Ureter (tissue), 1 donor: Measurements from ENCODE around the gene RELL1. TPM values are rescaled to one million over a fixed set of nuclear protein-coding genes. Genes with fewer than 3 reads are reported as not detected.
A peak's percentile ranks its signal among the peaks of the same experiment; 100 is the strongest.

Experiments used
- DNase-seq: peaks from one replicate; pipeline ENCODE4 v3.0.0-alpha.2; 2020; ENCODE audit warnings: low spot score
- total RNA-seq: library from RNA; stranded (reverse); gene quantifications from one replicate; pipeline ENCODE4 v1.2.4, GENCODE V29; 2023
- donor health status: DM: yes; HTN: yes; CAD: no.

RELL1 gene
- total RNA-seq, result 23.4 TPM

DNA sequence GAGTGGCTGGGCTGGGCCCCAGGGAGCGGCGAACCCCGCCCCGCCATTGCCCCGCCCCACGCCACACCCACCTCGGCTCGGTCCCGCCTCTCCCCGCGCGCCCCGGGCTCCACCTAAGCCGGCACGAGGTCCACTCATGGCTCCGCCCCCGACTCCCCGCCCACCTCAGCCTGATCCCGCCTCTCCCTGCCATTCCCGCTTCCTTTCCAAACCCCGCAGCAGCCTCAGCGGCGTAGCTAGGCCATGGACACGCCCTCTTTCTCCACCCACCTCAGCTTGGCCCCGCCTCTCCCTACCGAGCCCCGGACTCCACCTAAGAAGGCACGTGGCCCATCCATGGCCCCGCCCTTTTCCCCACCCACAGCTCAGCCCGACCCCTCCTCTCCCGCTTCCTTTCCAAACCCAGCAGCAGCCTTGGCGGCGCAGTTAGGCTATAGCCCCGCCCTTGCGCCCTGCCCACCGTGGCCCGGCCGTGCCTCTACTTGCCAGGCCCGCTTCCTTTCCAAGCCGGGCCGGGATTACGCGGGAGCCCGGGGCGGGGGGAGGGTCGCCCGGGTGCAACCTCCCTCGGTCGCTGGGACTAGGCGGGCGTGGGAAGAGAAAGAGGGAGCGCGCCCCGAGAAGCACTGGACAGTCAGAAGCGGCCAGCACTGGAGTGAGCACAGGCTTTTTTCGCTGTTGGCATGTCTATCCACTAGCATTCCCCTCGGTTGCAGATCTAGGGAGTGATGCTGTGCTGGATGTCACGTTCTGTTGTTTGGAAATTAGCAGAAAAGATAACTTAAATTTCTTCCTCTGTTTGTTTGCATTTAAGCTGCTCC lies at the start of gene RELL1:
TSS of gene RELL1 (minus strand) at position 4 of the 821 bp plus-strand sequence. CDS start 89 bp downstream, outside the sequence.
- peak; percentile 100 for DNase-seq

- no peak for DNase-seq
Measured at GRCh38 chr4:37735578-37735977, 49.4 kb upstream of the RELL1 start.

GRCh38 chr4:37734989-37735388 lies 48.8 kb upstream of the RELL1 start:
- DNase-seq, result no peak

GRCh38 chr4:37733240-37733867 lies 47.2 kb upstream of the RELL1 start:
- no peak for DNase-seq

- DNase-seq, result no peak
Measured at GRCh38 chr4:37732526-37733186, 46.5 kb upstream of the RELL1 start.

- DNase-seq, result no peak
Measured at GRCh38 chr4:37729649-37730004, 43.5 kb upstream of the RELL1 start.

DNA sequence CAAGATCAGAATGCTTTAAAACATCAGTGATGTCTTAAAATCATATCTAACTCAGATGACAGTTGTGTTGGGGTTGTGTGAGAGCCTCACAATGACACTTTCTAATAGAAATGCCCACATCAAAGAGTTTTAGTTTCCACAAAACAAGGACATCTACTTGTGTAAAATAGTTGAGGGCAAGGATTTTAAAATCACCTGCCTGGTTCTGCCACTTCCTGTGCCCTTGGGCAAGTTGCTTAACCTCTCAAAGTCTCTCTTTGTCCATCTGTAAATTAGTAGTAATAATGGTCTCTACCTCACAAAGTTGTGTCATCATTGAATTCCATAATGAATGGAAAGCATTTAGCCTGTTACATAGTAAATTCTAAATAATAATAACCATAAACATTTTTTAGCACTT lies 41.9 kb upstream of the RELL1 start:
- DNase-seq, result no peak

DNA sequence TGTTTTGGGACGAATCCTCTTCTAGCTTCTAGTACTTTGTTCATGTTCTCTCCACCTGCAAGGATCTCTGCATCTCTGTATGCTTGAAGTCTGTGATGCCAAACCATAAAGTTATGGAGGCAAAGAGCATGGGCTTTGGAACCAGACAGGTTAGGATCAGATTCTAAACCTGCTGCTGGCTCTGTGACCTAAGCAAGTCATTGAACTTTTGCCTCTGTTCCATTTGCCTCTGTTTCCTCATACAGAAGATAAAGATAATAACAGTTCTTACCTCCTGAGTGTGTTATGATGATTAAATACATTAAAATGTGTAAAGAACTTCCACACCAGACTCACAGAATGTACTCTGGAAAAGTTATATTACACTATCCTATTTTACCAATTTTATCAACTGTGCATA lies 41.5 kb upstream of the RELL1 start:
- DNase-seq, result no peak

GRCh38 chr4:37726666-37727065 lies 40.5 kb upstream of the RELL1 start:
- DNase-seq, result no peak

GRCh38 chr4:37725718-37726117 lies 39.5 kb upstream of the RELL1 start:
- DNase-seq, result no peak

DNA sequence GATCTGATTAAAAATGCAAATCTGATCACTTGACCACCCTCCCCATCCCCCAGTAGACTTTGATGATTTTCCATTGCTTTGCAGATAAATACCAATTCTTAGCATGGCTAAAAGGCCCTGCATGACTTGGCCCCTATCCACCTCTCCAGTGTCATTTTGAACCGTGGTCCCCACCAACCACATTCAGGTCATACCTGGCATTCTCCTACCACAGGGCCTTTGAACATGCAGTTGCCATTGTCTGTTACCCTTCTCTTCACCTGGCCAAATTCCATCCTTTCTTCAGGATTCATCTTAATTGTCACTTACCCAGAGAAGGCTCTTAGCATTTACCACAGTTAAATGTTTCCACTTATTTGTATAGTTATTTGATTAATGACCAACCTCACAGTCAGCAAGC lies 36.9 kb upstream of the RELL1 start:
- DNase-seq, result no peak

DNA sequence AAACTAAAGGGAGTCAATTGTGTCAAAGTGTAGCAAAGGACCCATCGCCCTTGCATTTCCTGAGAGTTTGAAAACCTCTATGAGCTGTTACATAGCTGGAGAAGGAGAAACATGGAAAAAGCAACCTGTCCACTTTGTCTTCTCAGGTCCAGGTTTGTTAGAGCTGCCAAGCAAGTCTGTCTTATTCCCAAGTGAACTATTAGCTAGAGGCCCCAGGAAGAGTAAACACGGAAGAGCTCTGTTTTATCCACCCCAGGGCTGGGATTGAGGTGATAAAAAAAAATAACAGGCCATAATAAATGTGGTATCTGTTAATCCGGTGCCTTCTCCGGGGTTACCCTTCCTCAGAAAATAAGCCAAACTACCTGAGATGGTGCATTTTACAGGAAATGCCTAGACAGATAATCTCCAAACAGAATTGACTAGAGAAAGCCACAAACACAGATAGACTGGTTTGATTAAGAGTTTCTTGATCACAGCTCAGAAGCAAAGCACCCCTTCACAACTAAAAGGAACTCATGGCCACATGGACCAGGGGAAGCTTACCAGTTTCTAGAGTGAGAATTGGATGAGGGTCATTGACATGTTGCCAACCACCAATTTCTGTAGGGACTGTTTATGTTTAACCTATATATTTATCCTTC lies 35.9 kb upstream of the RELL1 start:
- no peak for DNase-seq

- DNase-seq, result no peak
Measured at GRCh38 chr4:37719021-37719420, 32.8 kb upstream of the RELL1 start.

- DNase-seq, result no peak
Measured at GRCh38 chr4:37717576-37717975, 31.4 kb upstream of the RELL1 start.

DNA sequence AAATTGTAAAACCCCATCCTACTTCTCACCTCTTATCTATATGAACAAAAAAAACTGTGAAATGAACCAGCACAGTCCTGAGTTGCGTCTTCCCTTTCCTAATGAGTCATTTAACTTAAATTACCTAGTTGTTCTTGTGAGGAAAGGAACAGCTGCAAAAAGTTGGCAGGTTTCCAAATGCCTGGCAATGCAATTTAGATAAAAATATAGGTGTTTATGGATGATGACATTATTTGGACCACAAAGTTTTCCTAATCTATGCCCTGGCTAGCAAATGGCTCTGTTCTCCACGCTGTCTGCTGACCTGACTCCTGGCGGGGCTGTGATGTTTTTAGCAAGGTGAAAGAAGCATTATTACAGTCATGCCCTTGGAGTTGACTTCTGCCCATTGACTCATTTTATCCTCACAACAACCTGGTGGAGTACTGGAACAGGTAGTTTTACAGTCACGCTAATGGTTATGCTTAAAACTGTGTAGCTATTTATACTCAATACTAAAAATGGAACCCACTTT lies 29.8 kb upstream of the RELL1 start:
- DNase-seq, result no peak

DNA sequence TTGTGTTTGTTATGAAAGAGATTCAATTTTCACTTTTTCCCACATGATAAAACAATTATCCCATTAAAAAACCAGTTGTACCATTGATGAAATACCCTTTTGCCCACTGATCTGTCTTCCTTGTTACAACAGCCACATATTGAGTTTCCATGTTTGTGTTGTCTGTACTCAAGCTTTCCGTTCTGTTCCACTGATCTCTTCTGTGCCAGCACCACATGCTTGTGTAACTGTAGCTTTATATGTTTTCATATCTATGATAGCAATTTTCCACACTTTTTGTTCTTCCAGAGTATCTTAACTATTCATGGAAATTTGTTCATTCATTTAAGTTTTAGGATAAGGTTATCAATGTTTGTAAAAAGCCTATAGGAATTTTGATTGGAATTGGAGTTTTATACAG lies 24.3 kb upstream of the RELL1 start:
- no peak for DNase-seq

GRCh38 chr4:37706032-37706431 lies 19.9 kb upstream of the RELL1 start:
- no peak for DNase-seq

- DNase-seq, result no peak
Measured at GRCh38 chr4:37705571-37705970, 19.4 kb upstream of the RELL1 start.

- DNase-seq, result no peak
Measured at GRCh38 chr4:37699868-37700481, 13.8 kb upstream of the RELL1 start.

DNA sequence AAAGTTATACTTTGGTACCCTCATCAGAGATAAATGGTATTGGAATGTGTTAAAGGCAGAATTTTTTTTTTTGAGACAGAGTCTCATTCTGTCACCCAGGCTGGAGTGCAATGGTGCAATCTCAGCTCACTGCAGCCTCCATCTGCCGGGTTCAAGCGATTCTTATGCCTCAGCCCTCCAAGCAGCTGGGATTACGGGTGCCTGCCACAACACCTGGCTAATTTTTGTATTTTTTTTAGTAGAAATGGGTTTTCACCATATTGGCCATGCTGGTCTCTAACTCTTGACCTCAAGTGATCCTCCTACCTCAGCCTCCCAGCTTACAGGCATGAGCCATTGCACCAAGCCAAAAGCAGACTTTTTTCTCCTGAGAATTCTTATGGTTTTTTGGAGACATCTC lies 11.4 kb upstream of the RELL1 start:
- no peak for DNase-seq

DNA sequence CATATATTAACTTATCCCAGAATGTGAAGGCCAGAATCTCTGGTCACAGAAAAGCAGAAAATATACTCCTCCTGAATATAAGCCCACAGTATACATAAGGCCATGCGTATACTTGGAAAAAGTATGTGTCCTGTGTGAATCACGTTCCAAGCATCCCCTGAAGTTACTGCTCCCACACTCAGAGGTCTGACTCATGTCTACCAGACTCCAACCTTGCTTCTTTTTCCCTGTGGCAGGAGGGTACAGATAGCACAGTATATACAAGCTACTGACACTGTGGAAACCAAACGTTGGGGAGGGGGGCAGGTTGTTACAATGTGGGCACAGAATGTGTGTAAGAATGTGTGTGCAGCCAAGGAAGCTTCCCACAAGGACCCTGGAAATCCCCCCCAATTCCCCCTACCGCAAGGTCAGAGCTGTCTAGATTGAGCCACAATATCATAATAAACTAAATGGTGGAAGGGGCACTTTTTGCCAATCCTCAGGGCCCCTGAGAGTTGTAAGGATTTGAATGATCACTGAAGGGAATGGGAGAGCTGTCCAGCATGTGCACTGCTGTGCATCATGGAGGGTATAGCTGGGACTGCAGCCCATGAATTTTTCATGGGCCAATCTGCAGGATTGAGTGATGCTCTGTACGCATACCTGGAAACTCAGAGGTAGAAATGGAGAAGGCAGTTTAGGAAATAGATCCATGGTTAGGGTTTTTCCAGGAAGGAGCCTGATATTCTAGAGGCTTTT lies 7.4 kb upstream of the RELL1 start:
- DNase-seq, result no peak
